A549 (cell line): ENCODE results near the gene TBC1D24. TPM values are rescaled to one million over a fixed set of nuclear protein-coding genes. Genes with fewer than 3 reads are reported as not detected.
A peak's percentile ranks its signal among the peaks of the same experiment; 100 is the strongest.

ENCODE experiments used
- ATAC-seq, 2 experiments: fragments of 200-7000 bp in 1 of 2; fragments of >200 bp in 1 of 2; cut with Nextera tagmentation in 1 of 2; cut with Tn5 transposase in 1 of 2; 3 replicates each; pipeline versions ENCODE4 v1.8.0 to v1.9.1; 2018 to 2020; ENCODE audit warnings: mild to moderate bottlenecking in 1 of 2, moderate library complexity in 1 of 2
- CTCF ChIA-PET: fragments of 300-600 bp; sonication (Branson Sonifier 250); formaldehyde crosslinking; extraction: SDS; loops from one replicate; lab custom pipeline; 2021; ENCODE audit warnings: antibody characterized with exemption, inconsistent platforms; lab: Yijun Ruan, JAX
- POLR2A ChIA-PET: fragments of 350-600 bp; formaldehyde crosslinking; extraction: SDS; loops from one replicate; lab custom pipeline; 2021; ENCODE audit warnings: antibody characterized with exemption, inconsistent platforms; lab: Yijun Ruan, JAX
- DNase-seq, 2 experiments: peaks; one replicate each; pipeline versions ENCODE4 v3.0.0 to v3.0.0-alpha.2; 2011 to 2016; ENCODE audit warnings: low read depth in 1 of 2, low spot score in 1 of 2
- FAIRE-seq: peaks from 2 replicates; lab custom pipeline; 2011; peaks lifted over from hg19 to GRCh38; lab: Jason Lieb, UNC
- H3K27ac ChIP-seq, 2 experiments: fragments of >200 bp; sonication (Bioruptor Twin); formaldehyde crosslinking; 3 replicates each; pipeline ENCODE4 v1.5.1; 2016 to 2017
- H3K4me1 ChIP-seq: fragments of >200 bp; sonication (Bioruptor Twin); formaldehyde crosslinking; 3 replicates; pipeline ENCODE4 v1.6.1; 2016
- H3K4me2 ChIP-seq: fragments of >200 bp; sonication (Bioruptor Twin); formaldehyde crosslinking; 3 replicates; pipeline ENCODE4 v1.6.1; 2016
- H3K4me3 ChIP-seq: fragments of >200 bp; sonication (Bioruptor Twin); formaldehyde crosslinking; 3 replicates; pipeline ENCODE4 v1.5.1; 2016
- H3K9me3 ChIP-seq: fragments of >200 bp; sonication (Bioruptor Twin); formaldehyde crosslinking; 3 replicates; pipeline ENCODE4 v1.6.1; 2016
- BHLHE40 ChIP-seq: IDR thresholded peaks from 2 replicates; pipeline ENCODE4 v1.6.1; 2012; ENCODE audit warnings: low read depth, low read length, inconsistent platforms
- E2F6 ChIP-seq: IDR thresholded peaks from 2 replicates; pipeline ENCODE4 v1.6.1; 2012; ENCODE audit warnings: low read depth, borderline replicate concordance
- EHF ChIP-seq: fragments of 250-450 bp; sonication (Bioruptor Pico); IDR thresholded peaks from 2 replicates; pipeline ENCODE4 v1.5.0; 2020; ENCODE audit warnings: mild to moderate bottlenecking
- EHMT2 ChIP-seq: fragments of 200-600 bp; sonication (generic); IDR thresholded peaks from 2 replicates; pipeline ENCODE4 v1.6.1; 2016; ENCODE audit warnings: antibody characterized with exemption, low read depth, mild to moderate bottlenecking, moderate library complexity
- FOSL2 ChIP-seq, 2 experiments: fragments of 450-650 bp in 1 of 2; fragments of >200 bp in 1 of 2; sonication (Bioruptor Twin) in 1 of 2; formaldehyde crosslinking; IDR thresholded peaks; 2 replicates each; pipeline versions ENCODE4 v1.5.0 to v1.6.1; 2016 to 2020; ENCODE audit warnings: mild to moderate bottlenecking in 1 of 2, moderate library complexity in 1 of 2
- HOXB13 ChIP-seq: fragments of 250-450 bp; sonication (Bioruptor Pico); IDR thresholded peaks from 2 replicates; pipeline ENCODE4 v1.5.0; 2020; ENCODE audit warnings: low read depth, mild to moderate bottlenecking, moderate library complexity
- HOXB5 ChIP-seq: fragments of 250-450 bp; sonication (Bioruptor Pico); IDR thresholded peaks from 2 replicates; pipeline ENCODE4 v1.5.0; 2020; ENCODE audit warnings: mild to moderate bottlenecking, moderate library complexity
- MAFK ChIP-seq: fragments of 450-650 bp; IDR thresholded peaks from 2 replicates; pipeline ENCODE4 v1.6.1; 2014; ENCODE audit not compliant: partially characterized antibody
- MAZ ChIP-seq: fragments of 150-350 bp; IDR thresholded peaks from 2 replicates; pipeline ENCODE4 v1.6.1; 2014; ENCODE audit warnings: antibody characterized with exemption, low read depth, low read length, borderline replicate concordance
- POLR2A ChIP-seq: IDR thresholded peaks from 2 replicates; pipeline ENCODE4 v1.6.1; 2012; ENCODE audit warnings: mild to moderate bottlenecking, low read length
- RFX5 ChIP-seq: fragments of 450-650 bp; IDR thresholded peaks from 2 replicates; pipeline ENCODE4 v1.7.1; 2014; ENCODE audit warnings: antibody characterized with exemption, mild to moderate bottlenecking, moderate library complexity
- SREBF2 ChIP-seq: fragments of 450-650 bp; IDR thresholded peaks from 2 replicates; pipeline ENCODE4 v1.6.1; 2014; ENCODE audit warnings: mild to moderate bottlenecking, moderate library complexity
- TFCP2L1 ChIP-seq: fragments of 250-450 bp; sonication (Bioruptor Pico); IDR thresholded peaks from 2 replicates; pipeline ENCODE4 v1.5.0; 2021; ENCODE audit warnings: mild to moderate bottlenecking
- WGBS: methylation state at CpG from one replicate; pipeline ENCODE4 v1.1.6; 2017; ENCODE audit errors: missing lambda C conversion rate; 5-methylcytosine and 5-hydroxymethylcytosine counted together
- polyA plus RNA-seq, 4 experiments: library from polyadenylated mRNA; depleted of rRNA in 3 of 4; stranded (reverse); fragments of >200 nt; fragmentation: RNase III in 1 of 4; extraction: RNeasy Plus Mini Kit Qiagen cat#74134 plus additional on column Dnase treatment in 1 of 4; gene quantifications; 2 replicates in 3 of 4; 3 replicates in 1 of 4; pipeline ENCODE4 v1.2.3, GENCODE V29; 2011 to 2017
- TF ChIP-seq, protein P1 (sequence below): fragments of >200 bp; sonication (Bioruptor Twin); formaldehyde crosslinking; IDR thresholded peaks from 3 replicates; pipeline ENCODE4 v1.6.1; 2016
- TF ChIP-seq, protein P2 (sequence below): IDR thresholded peaks from 2 replicates; pipeline ENCODE4 v1.6.1; 2012
- TF ChIP-seq, protein P3 (sequence below): IDR thresholded peaks from 2 replicates; pipeline ENCODE4 v1.6.1; 2012
- TF ChIP-seq, protein P4 (sequence below): fragments of 250-450 bp; sonication (Bioruptor Pico); IDR thresholded peaks from 2 replicates; pipeline ENCODE4 v1.5.0; 2021; ENCODE audit warnings: mild to moderate bottlenecking, moderate library complexity, borderline replicate concordance

The TBC1D24 gene
- polyA plus RNA-seq, 2 of the 4 experiments (the other 2 are of a cell fraction) = 4.2 to 7.3 TPM

DNA sequence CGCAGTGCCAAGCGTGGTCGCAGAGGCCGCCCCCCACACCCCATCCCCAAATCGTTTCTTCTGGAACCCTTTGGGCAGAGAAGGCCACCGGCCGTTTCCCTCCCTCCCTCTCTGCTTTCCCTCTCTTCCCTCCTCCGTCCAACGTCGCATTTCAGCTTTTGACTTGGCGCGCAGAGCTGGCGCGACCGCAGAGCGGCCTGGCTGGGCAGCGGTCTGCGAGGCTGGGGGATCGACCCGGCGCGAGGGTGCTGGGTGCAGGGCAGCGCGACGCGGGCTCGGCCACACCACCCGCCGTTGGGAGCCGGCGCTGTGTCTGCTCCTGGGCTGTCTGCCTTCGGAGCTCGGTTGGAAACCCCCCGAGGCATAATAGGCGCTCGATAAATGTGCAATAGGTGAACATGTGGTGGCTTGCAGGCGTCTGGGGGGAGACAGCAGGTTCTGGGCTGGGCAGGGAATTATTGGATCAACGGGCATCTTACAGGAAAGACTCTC is 6.6 kb upstream of the TBC1D24 start:
- FAIRE-seq = no peak
- H3K9me3 ChIP-seq = no peaks in the 10 kb centered on the region
- ATAC-seq = peak; percentile 21 to 44; a peak in 5 of 6 replicates
- ChIA-PET CTCF (interaction anchor here (1.1 to 1.7 kb wide), 6 partner anchors 9 to 117 kb away, joined by 3 to 13 read pairs (median 4); partner anchors contain the start of gene TEDC2), POLR2A (no interaction called here)
- peaks cover 34% of the 10 kb centered on the region for H3K4me1 ChIP-seq
- H3K27ac ChIP-seq = peak overlapping the region; percentile 82 to 85
- peak overlapping the region; percentile 53 for H3K4me3 ChIP-seq
- peak in 1 of 2 experiments; percentile 23 for DNase-seq
- WGBS = 3% methylated on average over 17 of the region's 38 CpGs
- TF ChIP-seq, protein P1, sequence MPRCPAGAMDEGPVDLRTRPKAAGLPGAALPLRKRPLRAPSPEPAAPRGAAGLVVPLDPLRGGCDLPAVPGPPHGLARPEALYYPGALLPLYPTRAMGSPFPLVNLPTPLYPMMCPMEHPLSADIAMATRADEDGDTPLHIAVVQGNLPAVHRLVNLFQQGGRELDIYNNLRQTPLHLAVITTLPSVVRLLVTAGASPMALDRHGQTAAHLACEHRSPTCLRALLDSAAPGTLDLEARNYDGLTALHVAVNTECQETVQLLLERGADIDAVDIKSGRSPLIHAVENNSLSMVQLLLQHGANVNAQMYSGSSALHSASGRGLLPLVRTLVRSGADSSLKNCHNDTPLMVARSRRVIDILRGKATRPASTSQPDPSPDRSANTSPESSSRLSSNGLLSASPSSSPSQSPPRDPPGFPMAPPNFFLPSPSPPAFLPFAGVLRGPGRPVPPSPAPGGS = no peak
- TF ChIP-seq E2F6 = peak; percentile 85
- TF ChIP-seq RFX5 = no peak
- TF ChIP-seq BHLHE40 = no peak
- peak; percentile 17; the same call in 1 of the 2 replicates for TF ChIP-seq POLR2A
- TF ChIP-seq, protein P2, sequence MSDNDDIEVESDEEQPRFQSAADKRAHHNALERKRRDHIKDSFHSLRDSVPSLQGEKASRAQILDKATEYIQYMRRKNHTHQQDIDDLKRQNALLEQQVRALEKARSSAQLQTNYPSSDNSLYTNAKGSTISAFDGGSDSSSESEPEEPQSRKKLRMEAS = peak; percentile 68; the same call in 1 of the 2 replicates
- TF ChIP-seq HOXB5 (CRISPR knock-in tag) = no peak
- no peak for TF ChIP-seq EHMT2
- TF ChIP-seq MAFK = no peak
- TF ChIP-seq, protein P3, sequence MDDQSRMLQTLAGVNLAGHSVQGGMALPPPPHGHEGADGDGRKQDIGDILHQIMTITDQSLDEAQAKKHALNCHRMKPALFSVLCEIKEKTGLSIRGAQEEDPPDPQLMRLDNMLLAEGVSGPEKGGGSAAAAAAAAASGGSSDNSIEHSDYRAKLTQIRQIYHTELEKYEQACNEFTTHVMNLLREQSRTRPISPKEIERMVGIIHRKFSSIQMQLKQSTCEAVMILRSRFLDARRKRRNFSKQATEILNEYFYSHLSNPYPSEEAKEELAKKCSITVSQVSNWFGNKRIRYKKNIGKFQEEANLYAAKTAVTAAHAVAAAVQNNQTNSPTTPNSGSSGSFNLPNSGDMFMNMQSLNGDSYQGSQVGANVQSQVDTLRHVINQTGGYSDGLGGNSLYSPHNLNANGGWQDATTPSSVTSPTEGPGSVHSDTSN = peak; percentile 60; the same call in 1 of the 2 replicates
- H3K4me2 ChIP-seq = peak overlapping the region; percentile 100

DNA sequence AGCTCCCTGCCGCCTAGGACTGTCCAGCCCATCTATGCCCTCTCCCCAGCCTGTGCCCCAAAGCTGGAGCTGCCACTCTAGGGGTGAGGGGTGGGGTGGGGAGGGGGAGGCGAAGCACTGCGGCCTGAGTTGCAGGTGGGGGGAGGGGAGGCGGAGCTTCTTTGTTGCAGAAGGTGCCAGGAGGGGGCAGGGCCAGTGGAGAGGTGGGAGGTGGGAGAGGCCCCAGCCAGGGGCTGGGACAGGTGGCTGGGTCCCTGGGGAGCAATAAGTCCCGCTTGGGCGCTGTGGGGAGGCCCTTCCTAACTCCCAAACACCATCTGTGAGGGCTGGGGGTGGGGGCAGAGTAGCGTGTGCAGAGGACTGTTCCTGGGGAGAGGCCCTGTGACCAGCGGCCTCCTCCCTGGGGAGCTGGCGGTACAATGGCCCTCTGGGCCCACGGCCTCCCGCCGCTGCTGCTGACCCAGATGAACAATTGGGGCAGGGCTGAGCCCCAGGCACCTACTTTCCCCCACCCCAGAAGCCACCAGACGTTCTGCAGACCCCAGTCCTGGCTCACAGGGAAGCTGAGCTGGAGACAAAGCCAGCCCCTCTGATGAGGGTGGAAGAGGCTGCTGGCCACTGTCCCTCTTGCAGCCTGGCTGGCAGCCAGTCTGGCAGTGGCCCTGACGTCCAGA is 6.1 kb upstream of the TBC1D24 start:
- POLR2A ChIA-PET = interaction anchor here (0.5 kb wide), 2 partner anchors 153 to 214 kb away, joined by 3 to 4 read pairs; no protein-coding TSS in a partner anchor
- H3K4me3 ChIP-seq = peak overlapping the region; percentile 53; the same call in 2 of the 3 replicates
- no peaks in the 10 kb centered on the region for H3K9me3 ChIP-seq
- H3K4me2 ChIP-seq = peak overlapping the region; percentile 100
- no peak for TF ChIP-seq MAZ
- TF ChIP-seq, protein P4, sequence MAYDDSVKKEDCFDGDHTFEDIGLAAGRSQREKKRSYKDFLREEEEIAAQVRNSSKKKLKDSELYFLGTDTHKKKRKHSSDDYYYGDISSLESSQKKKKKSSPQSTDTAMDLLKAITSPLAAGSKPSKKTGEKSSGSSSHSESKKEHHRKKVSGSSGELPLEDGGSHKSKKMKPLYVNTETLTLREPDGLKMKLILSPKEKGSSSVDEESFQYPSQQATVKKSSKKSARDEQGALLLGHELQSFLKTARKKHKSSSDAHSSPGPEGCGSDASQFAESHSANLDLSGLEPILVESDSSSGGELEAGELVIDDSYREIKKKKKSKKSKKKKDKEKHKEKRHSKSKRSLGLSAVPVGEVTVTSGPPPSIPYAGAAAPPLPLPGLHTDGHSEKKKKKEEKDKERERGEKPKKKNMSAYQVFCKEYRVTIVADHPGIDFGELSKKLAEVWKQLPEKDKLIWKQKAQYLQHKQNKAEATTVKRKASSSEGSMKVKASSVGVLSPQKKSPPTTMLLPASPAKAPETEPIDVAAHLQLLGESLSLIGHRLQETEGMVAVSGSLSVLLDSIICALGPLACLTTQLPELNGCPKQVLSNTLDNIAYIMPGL (CRISPR knock-in tag) = no peak
- no peak for TF ChIP-seq HOXB13 (CRISPR knock-in tag)
- no peak for TF ChIP-seq EHF
- no peak for TF ChIP-seq TFCP2L1 (CRISPR knock-in tag)
- TF ChIP-seq FOSL2 (IDR thresholded peaks at IDR 0.05) = no peak
- no peak for TF ChIP-seq FOSL2 (CRISPR knock-in tag; IDR thresholded peaks at IDR 0.05)
- TF ChIP-seq, protein P2 = no peak
- TF ChIP-seq HOXB5 (CRISPR knock-in tag) = no peak
- no peak for TF ChIP-seq SREBF2
- ATAC-seq (peak; percentile 2 to 33; a peak in 3 of 6 replicates), DNase-seq (peak in 1 of 2 experiments; percentile 44), FAIRE-seq (no peak)
- CTCF ChIA-PET = interaction anchor here (1.1 to 1.7 kb wide), 5 partner anchors 9 to 118 kb away, joined by 3 to 13 read pairs (median 5); partner anchors contain the start of gene TEDC2
- peak overlapping the region; percentile 82 to 85; a peak in 5 of 6 replicates for H3K27ac ChIP-seq
- peaks cover 38% of the 10 kb centered on the region for H3K4me1 ChIP-seq
- 57% methylated on average over 8 of the region's 14 CpGs for WGBS
